Renal cortex interstitium (tissue), 11 donors: ENCODE measurements around the gene PCDHGA1. TPM values are rescaled to one million over a fixed set of nuclear protein-coding genes. Genes with fewer than 3 reads are reported as not detected.

ENCODE experiments used
- DNase-seq, 11 donors: peaks; one replicate each; pipeline ENCODE4 v3.0.0-alpha.2; 2013; ENCODE audit warnings: low read depth in 9 of 11, low spot score in 4 of 11; ENCODE audit errors: extremely low read depth in 1 of 11
- polyA plus RNA-seq, 3 donors: library from polyadenylated mRNA; unstranded; fragments of 120-200 nt; gene quantifications; one replicate each; pipeline ENCODE4 v1.2.1, GENCODE V29; 2013; ENCODE audit not compliant: insufficient read length in 3 of 3

Gene PCDHGA1
- polyA plus RNA-seq, 3 donors, result 0.92 to 1.2 (median 1.0) TPM

GRCh38 chr5:141547488-141547887 lies 217.2 kb downstream of the PCDHGA1 start:
- no peak for DNase-seq

GRCh38 chr5:141547921-141548320 lies 217.6 kb downstream of the PCDHGA1 start:
- DNase-seq, result no peak

- DNase-seq, result peak; percentile 75 to 92 (median 85)
Measured at GRCh38 chr5:141557681-141558136, 227.4 kb downstream of the PCDHGA1 start.

- DNase-seq, result no peak
Measured at GRCh38 chr5:141558150-141558549, 227.8 kb downstream of the PCDHGA1 start.

GRCh38 chr5:141559461-141559860 lies 229.1 kb downstream of the PCDHGA1 start:
- DNase-seq, result no peak

GRCh38 chr5:141560151-141560550 lies 229.8 kb downstream of the PCDHGA1 start:
- no peak for DNase-seq

- DNase-seq, result peak; percentile 83 to 97 (median 91)
Measured at GRCh38 chr5:141560725-141561483, 230.6 kb downstream of the PCDHGA1 start.

Other genes with a start within 250 kb of the PCDHGA1 start
- gene PCDHB2, start 235.9 kb upstream of the PCDHGA1 start, polyA plus RNA-seq, result 10 to 100 TPM in 1 of 3 donors, 1 to 10 TPM in 2; 4.9 to 11.5 (median 5.1) TPM
- 1 to 10 TPM; 3.3 to 3.9 (median 3.5) TPM for gene PCDHB3, start 230.0 kb upstream of the PCDHGA1 start, polyA plus RNA-seq
- gene PCDHB4, start 208.7 kb upstream of the PCDHGA1 start, polyA plus RNA-seq, result 1 to 10 TPM; 1.2 to 2.6 (median 1.7) TPM
- 1 to 10 TPM; 6.0 to 9.0 (median 8.5) TPM for gene PCDHB5, start 195.3 kb upstream of the PCDHGA1 start, polyA plus RNA-seq
- gene PCDHB6, start 180.5 kb upstream of the PCDHGA1 start, polyA plus RNA-seq, result 1 to 10 TPM; 2.4 to 3.2 (median 3.0) TPM
- gene PCDHB7, start 157.9 kb upstream of the PCDHGA1 start, polyA plus RNA-seq, result 1 to 10 TPM; 4.0 to 4.4 (median 4.2) TPM
- 1 to 10 TPM; 1.8 to 3.7 (median 2.4) TPM for gene PCDHB8, start 152.7 kb upstream of the PCDHGA1 start, polyA plus RNA-seq
- 1 to 10 TPM; 5.0 to 7.6 (median 5.1) TPM for gene PCDHB16, start 148.1 kb upstream of the PCDHGA1 start, polyA plus RNA-seq
- gene PCDHB9, start 143.4 kb upstream of the PCDHGA1 start, polyA plus RNA-seq, result 1 to 10 TPM; 4.1 to 4.4 (median 4.3) TPM
- gene PCDHB10, start 138.2 kb upstream of the PCDHGA1 start, polyA plus RNA-seq, result 1 to 10 TPM; 4.8 to 7.5 (median 6.8) TPM
- gene PCDHB11, start 130.9 kb upstream of the PCDHGA1 start, polyA plus RNA-seq, result 1 to 10 TPM; 4.0 to 6.3 (median 4.7) TPM
- gene PCDHB12, start 121.8 kb upstream of the PCDHGA1 start, polyA plus RNA-seq, result 1 to 10 TPM; 4.6 to 5.1 (median 5.0) TPM
- 1 to 10 TPM; 6.9 to 7.9 (median 7.2) TPM for gene PCDHB13, start 116.6 kb upstream of the PCDHGA1 start, polyA plus RNA-seq
- 10 to 100 TPM in 2 of 3 donors, 1 to 10 TPM in 1; 9.5 to 11.6 (median 10.6) TPM for gene PCDHB14, start 107.2 kb upstream of the PCDHGA1 start, polyA plus RNA-seq
- gene PCDHB15, start 85.1 kb upstream of the PCDHGA1 start, polyA plus RNA-seq, result 10 to 100 TPM; 13.2 to 15.0 (median 14.9) TPM
- under 1 TPM in 2 of 3 donors, not detected in 1; 0.14 to 0.35 TPM for gene SLC25A2, start 26.5 kb upstream of the PCDHGA1 start, polyA plus RNA-seq
- gene TAF7, start 9.7 kb upstream of the PCDHGA1 start, polyA plus RNA-seq, result 100 to 1,000 TPM; 134 to 184 (median 157) TPM
- 1 to 10 TPM; 6.0 to 7.9 (median 6.1) TPM for gene PCDHGA2, start 8.2 kb downstream of the PCDHGA1 start, polyA plus RNA-seq
- gene PCDHGA3, start 13.3 kb downstream of the PCDHGA1 start, polyA plus RNA-seq, result 1 to 10 TPM; 3.1 to 4.2 (median 3.6) TPM
- 1 to 10 TPM; 1.5 to 2.5 (median 2.2) TPM for gene PCDHGB1, start 19.6 kb downstream of the PCDHGA1 start, polyA plus RNA-seq
- 1 to 10 TPM; 2.0 to 3.4 (median 2.2) TPM for gene PCDHGA4, start 24.5 kb downstream of the PCDHGA1 start, polyA plus RNA-seq
- 1 to 10 TPM; 3.5 to 4.3 (median 3.8) TPM for gene PCDHGB2, start 29.5 kb downstream of the PCDHGA1 start, polyA plus RNA-seq
- gene PCDHGA5, start 33.6 kb downstream of the PCDHGA1 start, polyA plus RNA-seq, result 1 to 10 TPM; 2.1 to 2.7 (median 2.6) TPM
- 1 to 10 TPM; 2.1 to 2.5 (median 2.5) TPM for gene PCDHGB3, start 39.7 kb downstream of the PCDHGA1 start, polyA plus RNA-seq
- 1 to 10 TPM; 6.5 to 8.0 (median 7.2) TPM for gene PCDHGA6, start 43.4 kb downstream of the PCDHGA1 start, polyA plus RNA-seq
- 1 to 10 TPM; 2.0 to 2.7 (median 2.5) TPM for gene PCDHGA7, start 52.2 kb downstream of the PCDHGA1 start, polyA plus RNA-seq
- gene PCDHGB4, start 57.2 kb downstream of the PCDHGA1 start, polyA plus RNA-seq, result 1 to 10 TPM; 4.9 to 6.5 (median 6.1) TPM
- gene PCDHGA8, start 62.1 kb downstream of the PCDHGA1 start, polyA plus RNA-seq, result 1 to 10 TPM in 1 of 3 donors, under 1 TPM in 2; 0.58 to 1.0 (median 0.61) TPM
- gene PCDHGB5, start 67.4 kb downstream of the PCDHGA1 start, polyA plus RNA-seq, result 10 to 100 TPM in 2 of 3 donors, 1 to 10 TPM in 1; 8.6 to 11.5 (median 10.8) TPM
- 1 to 10 TPM; 3.6 to 6.2 (median 5.4) TPM for gene PCDHGA9, start 72.3 kb downstream of the PCDHGA1 start, polyA plus RNA-seq
- gene PCDHGB6, start 77.5 kb downstream of the PCDHGA1 start, polyA plus RNA-seq, result 1 to 10 TPM; 6.7 to 7.6 (median 7.6) TPM
- 1 to 10 TPM; 3.0 to 3.7 (median 3.3) TPM for gene PCDHGA10, start 82.5 kb downstream of the PCDHGA1 start, polyA plus RNA-seq
- gene PCDHGB7, start 87.2 kb downstream of the PCDHGA1 start, polyA plus RNA-seq, result 10 to 100 TPM; 15.2 to 16.6 (median 15.7) TPM
- 1 to 10 TPM; 3.9 to 5.4 (median 5.2) TPM for gene PCDHGA11, start 90.5 kb downstream of the PCDHGA1 start, polyA plus RNA-seq
- 1 to 10 TPM; 1.5 to 3.0 (median 1.9) TPM for gene PCDHGA12, start 100.0 kb downstream of the PCDHGA1 start, polyA plus RNA-seq
- gene PCDHGC3, start 145.5 kb downstream of the PCDHGA1 start, polyA plus RNA-seq, result 100 to 1,000 TPM in 1 of 3 donors, 10 to 100 TPM in 2; 90.0 to 127 (median 97.3) TPM
- 1 to 10 TPM; 3.4 to 3.9 (median 3.6) TPM for gene PCDHGC4, start 154.5 kb downstream of the PCDHGA1 start, polyA plus RNA-seq
- gene PCDHGC5, start 158.6 kb downstream of the PCDHGA1 start, polyA plus RNA-seq, result 1 to 10 TPM in 1 of 3 donors, under 1 TPM in 2; 0.34 to 1.2 (median 0.36) TPM